Esophagus mucosa (tissue), 1 donor: ENCODE data around the gene ZBED5. TPM values are rescaled to one million over a fixed set of nuclear protein-coding genes. Genes with fewer than 3 reads are reported as not detected.
"Not testable (repeated sequence)": the region's sequence is repeated elsewhere in the genome, so short reads cannot be mapped to it uniquely, and the experiment has no call there.

Source experiments
- ATAC-seq: fragments of 200-7000 bp; cut with Tn5 transposase; one replicate; pipeline ENCODE4 v1.9.1; 2020
- total RNA-seq: library from RNA; stranded (reverse); gene quantifications from one replicate; pipeline ENCODE4 v1.2.4, GENCODE V29; 2023
- donor health status: DM: yes; HTN: yes; CAD: no.

ZBED5 gene
- total RNA-seq, 1 donor from 2014 or later, result 16.5 TPM

GRCh38 chr11:10836884-10837283 lies 21.0 kb downstream of the ZBED5 start:
- not testable (repeated sequence) for ATAC-seq

DNA sequence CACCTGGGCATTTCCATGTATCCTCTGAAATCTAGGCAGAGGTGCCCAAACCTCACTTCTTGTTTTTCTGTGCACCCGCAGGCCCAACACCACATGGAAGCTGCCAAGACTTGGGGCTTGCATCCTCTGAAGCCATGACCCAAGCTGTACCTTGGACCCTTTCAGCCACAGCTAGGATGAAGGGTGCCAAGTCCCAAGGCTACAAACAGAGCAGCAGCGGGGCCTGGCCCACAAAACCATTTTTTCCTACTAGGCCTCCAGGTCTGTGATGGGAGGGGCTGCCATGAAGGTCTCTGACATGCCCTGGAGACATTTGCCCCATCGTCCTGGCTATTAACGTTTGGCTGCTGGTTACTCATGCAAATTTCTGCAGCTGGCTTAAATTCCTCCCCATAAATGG lies 28.7 kb downstream of the ZBED5 start:
- ATAC-seq, result no peak

DNA sequence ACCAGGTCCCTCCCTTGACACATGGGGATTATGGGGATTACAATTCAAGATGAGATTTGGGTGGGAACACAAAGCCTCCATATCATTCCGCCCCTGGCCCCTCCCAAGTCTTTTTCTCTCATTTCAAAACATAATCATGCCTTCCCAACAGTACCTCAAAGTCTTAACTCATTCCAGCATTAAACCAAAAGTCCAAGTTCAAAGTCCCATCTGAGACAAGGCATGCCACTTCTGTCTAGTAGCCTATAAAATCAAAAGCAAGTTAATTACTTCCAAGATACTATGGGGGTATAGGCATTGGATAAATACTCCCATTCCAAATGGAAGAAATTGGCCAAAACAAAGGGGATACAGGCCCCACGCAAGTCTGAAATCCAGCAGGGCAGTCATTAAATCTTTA lies 29.5 kb downstream of the ZBED5 start:
- no peak for ATAC-seq

DNA sequence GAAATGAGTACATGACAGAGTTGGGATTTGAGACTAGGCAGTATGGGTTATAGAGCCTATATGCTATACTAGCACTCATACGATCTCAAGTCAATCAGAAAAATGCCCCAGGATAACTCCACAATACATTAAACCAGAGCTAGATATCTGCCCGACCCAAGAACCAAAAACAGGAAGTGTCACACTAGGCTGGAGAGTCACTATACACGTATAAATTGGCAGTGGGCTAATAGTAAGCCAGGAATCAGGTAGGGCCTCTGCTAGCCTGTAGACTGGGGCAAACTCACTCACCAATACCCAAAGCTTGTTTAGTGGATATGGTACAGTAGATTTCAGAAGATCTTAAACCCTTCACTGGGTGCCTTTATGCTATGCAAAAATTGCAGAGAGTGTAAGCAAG lies 33.0 kb downstream of the ZBED5 start:
- peak; percentile 26 for ATAC-seq

DNA sequence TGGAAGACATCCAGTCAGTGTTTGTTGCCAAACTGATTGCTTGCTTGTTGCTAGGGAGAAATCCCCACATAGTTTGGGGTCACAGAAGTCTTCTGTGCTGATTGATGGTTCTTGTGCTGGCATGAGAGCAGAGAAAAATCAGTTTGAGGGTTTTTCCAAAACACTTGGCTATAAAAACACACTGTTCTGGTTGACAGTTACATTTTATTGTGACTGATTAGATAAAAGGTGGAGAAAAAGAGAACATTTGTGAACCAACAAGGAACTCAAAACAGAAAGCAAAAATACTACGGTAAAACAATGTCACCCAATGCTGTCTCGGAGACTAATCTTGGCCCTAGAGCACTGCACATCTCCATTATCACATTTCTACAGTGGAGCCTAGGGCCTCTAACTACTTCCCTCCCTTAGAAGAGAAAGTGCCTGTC lies 34.7 kb downstream of the ZBED5 start:
- ATAC-seq, result no peak

DNA sequence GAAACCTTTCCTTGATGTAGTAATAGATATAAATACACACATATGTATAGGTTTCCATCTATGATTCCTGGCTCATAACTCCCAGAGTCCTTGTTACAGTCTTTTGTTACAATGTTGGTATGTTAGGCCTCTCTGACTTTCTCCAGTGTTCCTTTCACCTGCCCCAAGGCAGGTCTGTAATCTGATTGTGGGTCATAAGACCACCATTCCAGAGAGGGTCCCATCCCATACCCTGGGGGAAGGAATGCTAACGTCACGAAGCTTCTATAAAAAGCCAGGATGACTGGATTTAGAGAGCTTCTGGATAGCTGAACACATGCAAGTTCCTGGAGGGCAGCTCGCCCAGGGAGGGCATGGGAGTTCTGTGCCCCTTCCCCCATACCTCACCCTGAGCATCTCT lies 35.4 kb downstream of the ZBED5 start:
- ATAC-seq, result not testable (repeated sequence)

GRCh38 chr11:10818594-10818993 lies 39.3 kb downstream of the ZBED5 start:
- ATAC-seq, result no peak

GRCh38 chr11:10813945-10814344 lies 43.9 kb downstream of the ZBED5 start:
- no peak for ATAC-seq

- ATAC-seq, result peak; percentile 19
These were observed 48.3 kb downstream of the ZBED5 start for GRCh38 chr11:10809373-10810160.

- peak; percentile 98 for ATAC-seq
These were observed 49.1 kb downstream of the ZBED5 start, which contains the start of gene EIF4G2 for GRCh38 chr11:10808553-10809372. EIF4G2 (minus strand) TSS chr11:10808926.

GRCh38 chr11:10808235-10808552 lies 49.7 kb downstream of the ZBED5 start:
- ATAC-seq, result no peak

- ATAC-seq, result peak; percentile 32
These were observed 50.2 kb downstream of the ZBED5 start for GRCh38 chr11:10807493-10808234.

- no peak for ATAC-seq
These were observed 51.6 kb downstream of the ZBED5 start for GRCh38 chr11:10806206-10806605.

GRCh38 chr11:10805741-10806140 lies 52.1 kb downstream of the ZBED5 start:
- no peak for ATAC-seq

- ATAC-seq, result no peak
These were observed 54.2 kb downstream of the ZBED5 start for GRCh38 chr11:10803676-10804075.

Other genes starting within 250 kb of the ZBED5 start
- 3.2 TPM for gene IRAG1, start 164.3 kb downstream of the ZBED5 start, total RNA-seq
- gene CTR9, start 106.8 kb downstream of the ZBED5 start, total RNA-seq, result 23.4 TPM
- gene EIF4G2, start 49.1 kb downstream of the ZBED5 start, total RNA-seq, result 1,012 TPM